GM21381 (cell line): ENCODE measurements around the gene FAM222A.

ENCODE experiments used
- ATAC-seq: cut with Tn5 transposase; IDR thresholded peaks from one replicate; pipeline ENCODE4 v1.9.1; 2021; ENCODE audit warnings: mild to moderate bottlenecking, moderate library complexity; ENCODE audit not compliant: unreplicated experiment

The FAM222A gene

GRCh38 chr12:109758426-109759420, 45.1 kb downstream of the FAM222A start:
- no peak for ATAC-seq

- no peak for ATAC-seq
Measured at GRCh38 chr12:109759595-109759994, 46.0 kb downstream of the FAM222A start.

- no peak for ATAC-seq
Measured at GRCh38 chr12:109760031-109760929, 46.7 kb downstream of the FAM222A start.

- no peak for ATAC-seq
Measured at GRCh38 chr12:109760930-109761921, 47.6 kb downstream of the FAM222A start.

- no peak for ATAC-seq
Measured at GRCh38 chr12:109762071-109762672, 48.5 kb downstream of the FAM222A start.

GRCh38 chr12:109762673-109763191, 49.1 kb downstream of the FAM222A start:
- no peak for ATAC-seq

GRCh38 chr12:109763201-109763841, 49.7 kb downstream of the FAM222A start:
- no peak for ATAC-seq

- ATAC-seq = no peak
Measured at GRCh38 chr12:109764123-109764522, 50.5 kb downstream of the FAM222A start.

- ATAC-seq = no peak
Measured at GRCh38 chr12:109764776-109765445, 51.3 kb downstream of the FAM222A start.

GRCh38 chr12:109765446-109765810, 51.8 kb downstream of the FAM222A start:
- no peak for ATAC-seq

- ATAC-seq = no peak
Measured at GRCh38 chr12:109766251-109766778, 52.7 kb downstream of the FAM222A start.

GRCh38 chr12:109767456-109767855, 53.8 kb downstream of the FAM222A start:
- no peak for ATAC-seq

- ATAC-seq = no peak
Measured at GRCh38 chr12:109767991-109768900, 54.6 kb downstream of the FAM222A start.

GRCh38 chr12:109768901-109769670, 55.5 kb downstream of the FAM222A start:
- ATAC-seq = no peak

- no peak for ATAC-seq
Measured at GRCh38 chr12:109770104-109770860, 56.7 kb downstream of the FAM222A start.
